Stimulated activated CD8-positive, alpha-beta memory T cell treated with anti-CD3 and anti-CD28 coated beads, Interleukin-12 subunit alpha, Interleukin-12 subunit beta, amount 100 ng/mL, for 4 hours (primary cell): Measurements from ENCODE around the gene KLHL12.
"Not testable (repeated sequence)": the region's sequence is repeated elsewhere in the genome, so short reads cannot be mapped to it uniquely, and the experiment has no call there.

Experiments used
- DNase-seq: peaks from one replicate; pipeline ENCODE4 v3.0.0-alpha.2; 2020; ENCODE audit warnings: low read depth

KLHL12 gene

GRCh38 chr1:202951437-202951836 lies 24.4 kb upstream of the KLHL12 start:
- DNase-seq: no peak

GRCh38 chr1:202945483-202945882 lies 18.4 kb upstream of the KLHL12 start:
- DNase-seq: no peak

- no peak for DNase-seq
Observed at GRCh38 chr1:202944438-202944921, 17.4 kb upstream of the KLHL12 start.

- DNase-seq: no peak
Observed at GRCh38 chr1:202942426-202942825, 15.4 kb upstream of the KLHL12 start.

- no peak for DNase-seq
Observed at GRCh38 chr1:202941372-202941771, 14.3 kb upstream of the KLHL12 start.

- no peak for DNase-seq
Observed at GRCh38 chr1:202940561-202940960, 13.5 kb upstream of the KLHL12 start.

- DNase-seq: no peak
Observed at GRCh38 chr1:202938287-202938925, 11.4 kb upstream of the KLHL12 start.

- DNase-seq: not testable (repeated sequence)
Observed at GRCh38 chr1:202936409-202936808, 9.4 kb upstream of the KLHL12 start.

GRCh38 chr1:202935844-202936243 lies 8.8 kb upstream of the KLHL12 start:
- no peak for DNase-seq

- DNase-seq: no peak
Observed at GRCh38 chr1:202934755-202935154, 7.7 kb upstream of the KLHL12 start.

- no peak for DNase-seq
Observed at GRCh38 chr1:202932476-202932875, 5.4 kb upstream of the KLHL12 start.

- no peak for DNase-seq
Observed at GRCh38 chr1:202923533-202923932, 3.5 kb downstream of the KLHL12 start.

GRCh38 chr1:202919615-202920014 lies 7.4 kb downstream of the KLHL12 start:
- DNase-seq: no peak

GRCh38 chr1:202915146-202915545 lies 11.9 kb downstream of the KLHL12 start:
- no peak for DNase-seq

- not testable (repeated sequence) for DNase-seq
Observed at GRCh38 chr1:202912476-202912875, 14.6 kb downstream of the KLHL12 start.

- no peak for DNase-seq
Observed at GRCh38 chr1:202909494-202909893, 17.5 kb downstream of the KLHL12 start.

GRCh38 chr1:202908998-202909397 lies 18.0 kb downstream of the KLHL12 start:
- no peak for DNase-seq

GRCh38 chr1:202905331-202905730 lies 21.7 kb downstream of the KLHL12 start:
- DNase-seq: no peak

- not testable (repeated sequence) for DNase-seq
Observed at GRCh38 chr1:202903808-202904207, 23.2 kb downstream of the KLHL12 start.

- no peak for DNase-seq
Observed at GRCh38 chr1:202901555-202901954, 25.5 kb downstream of the KLHL12 start.

- DNase-seq: no peak
Observed at GRCh38 chr1:202892501-202892900, 34.5 kb downstream of the KLHL12 start.

GRCh38 chr1:202890392-202890791 lies 36.6 kb downstream of the KLHL12 start:
- DNase-seq: no peak

GRCh38 chr1:202888531-202889360 lies 38.3 kb downstream of the KLHL12 start, which contains the start of gene RABIF:
RABIF (minus strand) TSS chr1:202889149; CDS start chr1:202889098, 51 bp downstream.
- DNase-seq: peak; percentile 95
